Activated naive CD8-positive, alpha-beta T cell treated with anti-CD3 and anti-CD28 coated beads, Interleukin-2, amount 50 U/mL, for 24 hours (primary cell): ENCODE results near the gene ZNF224.

Source experiments
- ATAC-seq: fragments of 150-1000 bp; cut with Tn5 transposase; one replicate; pipeline ENCODE4 v1.10.0; 2021
- DNase-seq: peaks from one replicate; pipeline ENCODE4 v3.0.0; 2021
- H3K27ac Mint-ChIP-seq: one replicate; pipeline ENCODE4 v1.8.0; 2021; ENCODE audit warnings: mild to moderate bottlenecking, mixed read lengths
- H3K27me3 Mint-ChIP-seq: one replicate; pipeline ENCODE4 v1.8.0; 2021; ENCODE audit warnings: mixed read lengths
- H3K36me3 Mint-ChIP-seq: one replicate; pipeline ENCODE4 v1.8.0; 2021; ENCODE audit warnings: low read depth, mixed read lengths
- H3K4me1 Mint-ChIP-seq: one replicate; pipeline ENCODE4 v1.8.0; 2021; ENCODE audit warnings: mixed read lengths
- H3K4me3 Mint-ChIP-seq: one replicate; pipeline ENCODE4 v1.8.0; 2021; ENCODE audit warnings: mild to moderate bottlenecking, moderate library complexity, mixed read lengths
- H3K9me3 Mint-ChIP-seq: one replicate; pipeline ENCODE4 v1.8.0; 2021; ENCODE audit warnings: mixed read lengths

Gene ZNF224

DNA sequence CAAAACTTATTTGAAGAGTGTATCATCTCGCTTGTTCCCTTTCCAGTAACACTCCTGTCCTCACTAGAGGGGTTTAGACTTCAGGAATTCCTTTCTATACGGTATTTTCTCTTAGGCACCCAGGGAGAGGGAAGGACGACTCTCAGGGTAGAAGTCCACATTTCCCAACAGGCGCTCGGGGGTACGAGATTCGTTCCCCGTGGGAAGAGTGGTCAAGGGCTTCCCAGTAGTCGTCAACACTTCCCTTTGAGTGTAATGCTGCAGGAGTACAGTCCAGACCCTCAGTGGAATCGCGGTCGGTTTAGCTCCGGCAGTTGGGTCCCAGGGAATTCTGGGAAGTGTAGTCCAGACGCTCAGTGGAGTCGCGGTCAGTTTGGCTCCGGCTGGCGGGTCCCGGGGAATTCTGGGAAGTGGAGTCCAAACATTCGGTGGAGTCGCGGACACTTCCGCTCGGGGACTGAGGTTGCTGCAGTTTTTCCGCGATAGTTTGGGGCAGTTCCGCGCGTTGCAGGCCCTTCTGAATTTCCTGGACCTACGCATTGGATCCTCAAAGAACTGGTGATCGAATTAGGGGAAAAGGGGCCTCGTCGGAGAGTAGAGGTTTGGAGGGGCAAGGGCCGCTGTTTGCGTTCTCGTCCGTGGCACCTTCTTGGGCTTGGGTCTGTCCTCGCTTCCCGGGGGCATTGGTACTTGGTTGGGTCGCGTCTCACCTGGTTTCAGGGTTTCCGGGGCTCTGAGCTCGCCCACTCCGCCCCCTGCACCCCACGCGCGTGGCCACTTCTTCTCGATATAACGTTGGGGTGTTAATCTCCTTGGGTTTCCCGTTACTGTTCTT lies at the start of gene ZNF224:
ZNF224 (plus strand) TSS at position 431 of the 835 bp plus-strand sequence. CDS start 3,513 bp downstream, outside the sequence.
- H3K27ac Mint-ChIP-seq, result peak within 1 kb of the TSS; percentile 88
- peak; percentile 82 for DNase-seq
- peak within 1 kb of the TSS; percentile 90 for H3K4me3 Mint-ChIP-seq
- peak; percentile 89 for ATAC-seq
- peaks cover 25% of the 10 kb centered on the region for H3K36me3 Mint-ChIP-seq
- no peaks in the 10 kb centered on the region for H3K27me3 Mint-ChIP-seq
- peaks cover 12% of the 10 kb centered on the region for H3K9me3 Mint-ChIP-seq
- H3K4me1 Mint-ChIP-seq, result peaks cover 10% of the 10 kb centered on the region

GRCh38 chr19:44050740-44051649 lies 43.2 kb upstream of the ZNF224 start:
- H3K4me1 Mint-ChIP-seq, result peaks cover 22% of the 10 kb centered on the region
- H3K4me3 Mint-ChIP-seq, result peak overlapping the region; percentile 85
- H3K27ac Mint-ChIP-seq, result peak overlapping the region; percentile 72
- peaks cover 5% of the 10 kb centered on the region for H3K27me3 Mint-ChIP-seq
- peak; percentile 65 for ATAC-seq
- H3K9me3 Mint-ChIP-seq, result peaks cover 55% of the 10 kb centered on the region
- peak; percentile 7 for DNase-seq
- H3K36me3 Mint-ChIP-seq, result peaks cover 32% of the 10 kb centered on the region

GRCh38 chr19:44051650-44052402 lies 42.3 kb upstream of the ZNF224 start, which contains the start of gene ZNF223:
Gene ZNF223, plus strand, starts transcription at chr19:44052036. Its CDS starts 3,141 bp downstream, at chr19:44055177.
- Mint-ChIP-seq H3K27ac (peak within 1 kb of the TSS; percentile 72), H3K27me3 (peaks cover 5% of the 10 kb centered on the region)

GRCh38 chr19:44055870-44056269 lies 38.3 kb upstream of the ZNF224 start:
- Mint-ChIP-seq H3K36me3 (peaks cover 70% of the 10 kb centered on the region), H3K4me3 (no peak overlapping the region), H3K9me3 (peaks cover 51% of the 10 kb centered on the region), H3K27ac (no peak overlapping the region), H3K27me3 (no peaks in the 10 kb centered on the region), H3K4me1 (peaks cover 19% of the 10 kb centered on the region)
- ATAC-seq (no peak), DNase-seq (no peak)

More at GRCh38 chr19:44051650-44052402, 42.3 kb upstream of the ZNF224 start, which contains the start of gene ZNF223:
- Mint-ChIP-seq H3K36me3 (peaks cover 35% of the 10 kb centered on the region), H3K9me3 (peaks cover 51% of the 10 kb centered on the region), H3K4me3 (peak within 1 kb of the TSS; percentile 85), H3K4me1 (peaks cover 22% of the 10 kb centered on the region)
- DNase-seq (peak; percentile 64), ATAC-seq (peak; percentile 81)

GRCh38 chr19:44059229-44059628 lies 34.9 kb upstream of the ZNF224 start:
- Mint-ChIP-seq H3K27me3 (no peaks in the 10 kb centered on the region), H3K4me1 (no peaks in the 10 kb centered on the region), H3K36me3 (peaks cover 86% of the 10 kb centered on the region), H3K4me3 (no peak overlapping the region), H3K27ac (no peak overlapping the region), H3K9me3 (peaks cover 51% of the 10 kb centered on the region)
- DNase-seq (no peak), ATAC-seq (no peak)

DNA sequence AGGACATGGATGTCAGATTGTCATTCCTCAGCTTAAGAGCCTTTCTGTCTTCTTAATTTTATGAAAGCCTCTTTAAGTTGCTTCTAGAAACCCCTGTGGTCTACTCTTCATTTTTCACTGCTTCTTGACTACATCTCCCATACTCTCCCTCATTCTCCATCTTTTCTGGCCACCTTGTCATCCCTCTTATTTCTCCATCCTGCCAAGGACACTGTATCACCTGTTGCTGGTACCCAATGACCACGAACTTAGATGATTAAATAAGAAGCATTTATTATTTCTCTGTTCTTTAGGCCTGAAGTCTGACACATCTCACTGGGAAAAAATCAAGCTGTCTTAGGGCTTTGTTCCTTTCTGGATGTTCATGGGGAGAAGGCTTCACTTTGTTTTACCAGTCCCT lies 33.1 kb upstream of the ZNF224 start:
- Mint-ChIP-seq H3K4me3 (no peak overlapping the region), H3K36me3 (peaks cover 83% of the 10 kb centered on the region), H3K4me1 (no peaks in the 10 kb centered on the region), H3K9me3 (peaks cover 47% of the 10 kb centered on the region), H3K27ac (no peak overlapping the region), H3K27me3 (no peaks in the 10 kb centered on the region)
- ATAC-seq, result no peak
- no peak for DNase-seq

- H3K9me3 Mint-ChIP-seq, result peaks cover 68% of the 10 kb centered on the region
- no peak for ATAC-seq
- no peak overlapping the region for H3K4me3 Mint-ChIP-seq
Observed at GRCh38 chr19:44066305-44066704, 27.9 kb upstream of the ZNF224 start.

GRCh38 chr19:44069415-44069814 lies 24.7 kb upstream of the ZNF224 start:
- H3K4me3 Mint-ChIP-seq, result no peak overlapping the region
- ATAC-seq (no peak), DNase-seq (no peak)
- peaks cover 22% of the 10 kb centered on the region for H3K4me1 Mint-ChIP-seq
- H3K36me3 Mint-ChIP-seq, result peaks cover 40% of the 10 kb centered on the region
- H3K9me3 Mint-ChIP-seq, result peaks cover 63% of the 10 kb centered on the region
- H3K27ac Mint-ChIP-seq, result no peak overlapping the region
- no peaks in the 10 kb centered on the region for H3K27me3 Mint-ChIP-seq

More at GRCh38 chr19:44066305-44066704, 27.9 kb upstream of the ZNF224 start:
- H3K27ac Mint-ChIP-seq, result no peak overlapping the region
- H3K36me3 Mint-ChIP-seq, result peaks cover 63% of the 10 kb centered on the region
- no peak for DNase-seq
- no peaks in the 10 kb centered on the region for H3K27me3 Mint-ChIP-seq
- H3K4me1 Mint-ChIP-seq, result peaks cover 5% of the 10 kb centered on the region

DNA sequence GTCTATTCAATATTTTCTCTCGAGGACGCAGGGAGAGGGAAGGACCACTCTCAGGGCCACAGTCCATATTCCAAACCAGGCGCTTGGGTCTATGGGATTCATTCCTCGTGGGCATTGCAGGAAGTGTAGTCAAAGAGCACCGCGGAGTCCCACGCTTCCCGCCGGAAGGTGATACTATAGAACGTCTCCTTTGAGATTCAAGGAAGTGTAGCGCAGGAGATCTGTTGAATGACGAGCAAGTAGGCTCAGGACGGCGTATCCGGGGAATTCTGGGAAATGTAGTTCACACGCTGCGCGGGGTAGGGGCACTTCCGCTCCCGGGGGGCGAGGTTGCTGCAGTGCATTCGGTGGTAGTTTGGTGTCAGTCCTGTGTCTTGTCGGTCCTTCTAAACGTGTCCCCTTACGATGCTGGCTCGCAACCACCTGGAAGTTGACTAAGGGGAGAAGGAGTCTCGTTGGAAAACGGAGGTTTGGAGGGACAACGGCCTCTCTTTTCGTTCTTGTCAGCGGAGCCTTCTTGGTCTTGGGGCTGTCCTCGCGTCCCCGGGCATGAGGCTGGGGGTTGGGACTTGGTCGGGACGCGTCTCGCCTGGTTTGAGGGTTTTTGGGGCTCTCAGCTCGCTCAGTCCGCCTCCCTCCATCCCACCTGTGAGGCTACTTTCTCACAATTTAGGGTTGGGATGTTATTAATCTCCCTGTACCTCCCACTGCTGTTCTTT lies 22.2 kb upstream of the ZNF224 start, which contains the start of gene ZNF284:
ZNF284 (plus strand) TSS at position 336 of the 719 bp plus-strand sequence. CDS start 4,231 bp downstream, outside the sequence.
- peak; percentile 78 for DNase-seq
- peaks cover 48% of the 10 kb centered on the region for H3K9me3 Mint-ChIP-seq
- H3K36me3 Mint-ChIP-seq, result peaks cover 30% of the 10 kb centered on the region
- peak; percentile 100 for ATAC-seq
- H3K27ac Mint-ChIP-seq, result peak within 1 kb of the TSS; percentile 68
- peaks cover 22% of the 10 kb centered on the region for H3K4me1 Mint-ChIP-seq
- peak within 1 kb of the TSS; percentile 84 for H3K4me3 Mint-ChIP-seq
- H3K27me3 Mint-ChIP-seq, result no peaks in the 10 kb centered on the region

GRCh38 chr19:44072543-44073401 lies 21.4 kb upstream of the ZNF224 start:
- Mint-ChIP-seq H3K9me3 (peaks cover 42% of the 10 kb centered on the region), H3K27ac (peak overlapping the region; percentile 68), H3K4me3 (peak overlapping the region; percentile 84), H3K27me3 (no peaks in the 10 kb centered on the region), H3K36me3 (peaks cover 32% of the 10 kb centered on the region), H3K4me1 (peaks cover 22% of the 10 kb centered on the region)
- DNase-seq, result peak; percentile 6
- ATAC-seq, result no peak

DNA sequence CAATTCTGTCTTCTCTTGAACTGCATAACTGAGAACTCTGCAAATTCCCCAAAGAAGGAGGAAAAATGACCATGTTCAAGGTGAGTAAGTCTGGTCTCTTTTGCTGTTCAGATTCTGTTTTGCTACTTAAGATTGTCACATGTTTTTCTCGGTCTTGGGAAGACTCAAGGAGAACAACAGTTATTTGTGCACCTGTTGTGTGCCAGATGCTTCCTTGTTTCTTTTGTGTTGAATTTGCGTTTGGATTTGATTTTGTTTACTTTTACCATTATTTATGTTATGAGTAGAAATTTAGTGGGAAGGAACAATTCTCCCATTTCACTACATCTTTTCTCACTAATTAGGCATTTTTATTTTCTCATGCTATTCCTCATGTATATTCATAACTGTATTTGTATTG lies 17.8 kb upstream of the ZNF224 start:
- ATAC-seq (no peak), DNase-seq (no peak)
- H3K36me3 Mint-ChIP-seq, result peaks cover 32% of the 10 kb centered on the region
- peaks cover 17% of the 10 kb centered on the region for H3K4me1 Mint-ChIP-seq
- peaks cover 15% of the 10 kb centered on the region for H3K9me3 Mint-ChIP-seq
- no peak overlapping the region for H3K4me3 Mint-ChIP-seq
- no peak overlapping the region for H3K27ac Mint-ChIP-seq
- H3K27me3 Mint-ChIP-seq, result no peaks in the 10 kb centered on the region

- H3K27me3 Mint-ChIP-seq, result no peaks in the 10 kb centered on the region
- H3K27ac Mint-ChIP-seq, result no peak overlapping the region
- H3K4me3 Mint-ChIP-seq, result no peak overlapping the region
- no peak for DNase-seq
- peaks cover 13% of the 10 kb centered on the region for H3K9me3 Mint-ChIP-seq
- H3K4me1 Mint-ChIP-seq, result peaks cover 10% of the 10 kb centered on the region
- ATAC-seq, result no peak
- H3K36me3 Mint-ChIP-seq, result peaks cover 15% of the 10 kb centered on the region
Observed at GRCh38 chr19:44092108-44092507, 2.1 kb upstream of the ZNF224 start.
